Activated CD8-positive, alpha-beta T cell treated with anti-CD3 and anti-CD28 coated beads, Interleukin-2, amount 10 ng/mL, durations not matched to agents 7 days and 5 days (primary cell): ENCODE results near the gene PYGO1. TPM values are rescaled to one million over a fixed set of nuclear protein-coding genes. Genes with fewer than 3 reads are reported as not detected.
A peak's percentile ranks its signal among the peaks of the same experiment; 100 is the strongest.
"Not testable (repeated sequence)": the region's sequence is repeated elsewhere in the genome, so short reads cannot be mapped to it uniquely, and the experiment has no call there.

Source experiments
- ATAC-seq: fragments of 150-1000 bp; cut with Tn5 transposase; one replicate; pipeline ENCODE4 v1.10.0; 2021; ENCODE audit warnings: moderate library complexity
- CTCF ChIA-PET: fragments of 350-600 bp; sonication (Branson Sonifier 250); formaldehyde crosslinking; loops from one replicate; lab custom pipeline; 2021; ENCODE audit warnings: antibody characterized with exemption; lab: Charles Lee
- POLR2A ChIA-PET: fragments of 350-600 bp; sonication (Branson Sonifier 250); formaldehyde crosslinking; loops from one replicate; lab custom pipeline; 2021; ENCODE audit warnings: antibody characterized with exemption; lab: Charles Lee
- DNase-seq: peaks from one replicate; pipeline ENCODE4 v3.0.0-alpha.2; 2020
- H3K27ac Mint-ChIP-seq: one replicate; pipeline ENCODE4 v1.8.0; 2021; ENCODE audit warnings: mild to moderate bottlenecking, mixed read lengths
- H3K27me3 Mint-ChIP-seq: one replicate; pipeline ENCODE4 v1.8.0; 2021; ENCODE audit warnings: low read depth, mixed read lengths
- H3K36me3 Mint-ChIP-seq: one replicate; pipeline ENCODE4 v1.8.0; 2021; ENCODE audit warnings: low read depth, mixed read lengths
- H3K4me1 Mint-ChIP-seq: one replicate; pipeline ENCODE4 v1.8.0; 2021; ENCODE audit warnings: low read depth, mixed read lengths
- H3K4me3 Mint-ChIP-seq: one replicate; pipeline ENCODE4 v1.8.0; 2021; ENCODE audit warnings: mild to moderate bottlenecking, mixed read lengths
- H3K9me3 Mint-ChIP-seq: one replicate; pipeline ENCODE4 v1.8.0; 2022; ENCODE audit warnings: mixed read lengths; ENCODE audit not compliant: insufficient read depth
- total RNA-seq, 2 experiments: library from RNA; stranded (reverse); gene quantifications; one replicate each; pipeline ENCODE4 v1.2.3, GENCODE V29; 2021

PYGO1 gene
- total RNA-seq, 2 experiments from 2014 or later, result not detected

GRCh38 chr15:55498109-55498938, 89.8 kb downstream of the PYGO1 start:
- ATAC-seq (peak; percentile 93), DNase-seq (peak; percentile 76)
- POLR2A ChIA-PET, H3K36me3 Mint-ChIP-seq, H3K27me3 Mint-ChIP-seq, H3K9me3 Mint-ChIP-seq, CTCF ChIA-PET: not testable (repeated sequence)
- H3K4me1 Mint-ChIP-seq, result peaks cover 14% of the 10 kb centered on the region
- peak overlapping the region; percentile 43 for H3K27ac Mint-ChIP-seq
- H3K4me3 Mint-ChIP-seq, result peak overlapping the region; percentile 80

- no peak overlapping the region for H3K4me3 Mint-ChIP-seq
- no peak overlapping the region for H3K27ac Mint-ChIP-seq
- DNase-seq (no peak), ATAC-seq (no peak)
- H3K9me3 Mint-ChIP-seq, result no peaks in the 10 kb centered on the region
- ChIA-PET CTCF (interaction anchor here (1.4 to 1.8 kb wide), 2 partner anchors 57 to 61 kb away, joined by 3 to 7 read pairs; no protein-coding TSS in a partner anchor), POLR2A (no interaction called here)
- H3K4me1 Mint-ChIP-seq, result peaks cover 14% of the 10 kb centered on the region
- H3K27me3 Mint-ChIP-seq, result no peaks in the 10 kb centered on the region
- no peaks in the 10 kb centered on the region for H3K36me3 Mint-ChIP-seq
Observed at GRCh38 chr15:55496716-55497115, 91.4 kb downstream of the PYGO1 start.

GRCh38 chr15:55494931-55495330, 93.2 kb downstream of the PYGO1 start:
- Mint-ChIP-seq H3K4me3 (no peak overlapping the region), H3K27ac (no peak overlapping the region), H3K27me3 (no peaks in the 10 kb centered on the region), H3K9me3 (no peaks in the 10 kb centered on the region), H3K4me1 (peaks cover 14% of the 10 kb centered on the region), H3K36me3 (no peaks in the 10 kb centered on the region)
- CTCF ChIA-PET, result interaction anchor here (1.8 kb wide), 1 partner anchor 55 kb away, joined by 7 read pairs; no protein-coding TSS in a partner anchor
- POLR2A ChIA-PET, result no interaction called here
- no peak for ATAC-seq
- no peak for DNase-seq

DNA sequence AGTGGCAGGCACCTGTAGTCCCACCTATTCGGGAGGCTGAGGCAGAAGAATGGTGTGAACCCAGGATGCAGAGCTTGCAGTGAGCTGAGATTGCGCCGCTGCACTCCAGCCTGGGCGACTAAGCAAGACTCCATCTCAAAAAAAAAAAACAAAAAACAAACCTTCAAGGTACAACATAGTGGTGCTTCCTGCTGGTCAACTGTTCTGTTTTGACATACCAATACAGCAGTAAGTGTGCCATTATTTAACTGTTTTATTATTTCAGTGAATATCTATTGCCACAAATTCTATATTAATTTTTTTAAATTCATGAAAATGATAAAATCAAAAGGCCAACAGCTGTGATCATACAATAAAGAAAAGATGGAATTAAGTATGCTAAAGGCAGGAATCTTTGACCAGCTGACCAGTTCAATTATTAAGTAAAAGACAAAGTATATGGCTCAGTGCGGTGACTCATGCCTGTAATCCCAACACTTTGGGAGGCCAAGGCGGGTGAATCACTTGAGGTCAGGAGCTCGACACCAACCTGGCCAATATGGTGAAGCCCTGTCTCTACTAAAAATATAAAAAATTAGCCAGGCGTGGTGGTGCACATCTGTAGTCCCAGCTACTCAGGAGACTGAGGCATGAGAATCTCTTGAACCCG, 99.1 kb downstream of the PYGO1 start:
- CTCF ChIA-PET, ATAC-seq, H3K9me3 Mint-ChIP-seq, POLR2A ChIA-PET, H3K4me1 Mint-ChIP-seq, H3K27ac Mint-ChIP-seq, H3K27me3 Mint-ChIP-seq, H3K4me3 Mint-ChIP-seq, H3K36me3 Mint-ChIP-seq, DNase-seq: not testable (repeated sequence)

Other genes with a start within 250 kb of the PYGO1 start
- gene CCPG1, start 180.0 kb downstream of the PYGO1 start, total RNA-seq, result 10 to 100 TPM in 1 of 2 experiments, 1 to 10 TPM in 1; 8.2 to 10.4 TPM
- not detected for gene PIERCE2, start 179.8 kb downstream of the PYGO1 start, total RNA-seq
- gene DNAAF4, start 80.1 kb downstream of the PYGO1 start, total RNA-seq, result not detected
- gene PRTG, start 154.8 kb upstream of the PYGO1 start, total RNA-seq, result not detected